Left ventricle myocardium inferior (tissue), 1 donor: ENCODE data around the gene CCDC187. TPM values are rescaled to one million over a fixed set of nuclear protein-coding genes. Genes with fewer than 3 reads are reported as not detected.

Experiments used
- DNase-seq: peaks from one replicate; pipeline ENCODE4 v3.0.0-alpha.2; 2020
- H3K27ac ChIP-seq: fragments of 200-600 bp; replicated peaks from 2 replicates; pipeline ENCODE4 v1.8.0; 2021
- H3K27me3 ChIP-seq: fragments of 200-600 bp; 2 replicates; pipeline ENCODE4 v1.8.0; 2021; ENCODE audit warnings: low read depth
- H3K36me3 ChIP-seq: fragments of 200-600 bp; 2 replicates; pipeline ENCODE4 v1.8.0; 2021
- H3K4me1 ChIP-seq: fragments of 200-600 bp; 2 replicates; pipeline ENCODE4 v1.8.0; 2021
- H3K4me3 ChIP-seq: fragments of 200-600 bp; 2 replicates; pipeline ENCODE4 v1.8.0; 2021; ENCODE audit warnings: mild to moderate bottlenecking, moderate library complexity
- H3K9me3 ChIP-seq: fragments of 200-600 bp; replicated peaks from 2 replicates; pipeline ENCODE4 v1.8.0; 2021
- CTCF ChIP-seq: fragments of 200-600 bp; IDR thresholded peaks from 2 replicates; pipeline ENCODE4 v1.8.0; 2021; ENCODE audit warnings: antibody characterized with exemption, mild to moderate bottlenecking, borderline replicate concordance
- intact Hi-C: fragments of 100-400 bp; cut with micrococcal nuclease; formaldehyde crosslinking; loops from one replicate; pipeline ENCODE4 v1.11.0; 2022
- total RNA-seq: library from RNA; stranded (reverse); fragmentation: NEBNext Ultra II Directional; extraction: Animal tissue kit (Norgen Biotek cat#: 25700); gene quantifications from one replicate; pipeline ENCODE4 v1.2.1, GENCODE V29; 2021
- donor health status: DM: no; HTN: yes; CAD: no; lungs with severe emphysema.

Gene CCDC187
- total RNA-seq, 1 donor from 2014 or later, result not detected

GRCh38 chr9:136333486-136333885, 29.6 kb upstream of the CCDC187 start:
- intact Hi-C loops, result no loop called here
- Histone ChIP-seq H3K27me3 (no peaks in the 10 kb centered on the region), H3K27ac (no peak overlapping the region), H3K9me3 (no peaks in the 10 kb centered on the region), H3K36me3 (peaks cover 35% of the 10 kb centered on the region), H3K4me3 (no peak overlapping the region), H3K4me1 (peaks cover 24% of the 10 kb centered on the region)
- no peak for TF ChIP-seq CTCF
- no peak for DNase-seq

DNA sequence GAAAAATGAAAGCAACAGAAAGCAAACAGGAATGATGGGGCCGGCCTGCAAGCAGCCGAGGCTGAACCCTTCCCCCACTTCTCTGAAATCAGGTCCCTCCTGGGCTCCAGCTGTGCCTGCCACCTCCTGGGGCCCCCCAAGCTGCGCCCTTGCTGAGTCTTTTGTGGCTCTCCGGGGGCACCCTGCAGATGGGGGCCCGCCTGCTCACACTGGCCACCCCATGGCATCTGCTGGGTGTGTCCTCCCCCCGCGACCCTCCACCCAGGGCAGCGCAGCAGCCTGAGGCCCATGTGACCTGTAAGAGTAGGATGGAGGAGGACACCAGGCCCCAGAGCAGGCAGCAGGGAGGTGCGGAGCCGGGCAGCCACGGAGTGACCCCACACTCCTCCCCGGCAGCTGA, 29.2 kb upstream of the CCDC187 start:
- intact Hi-C loops, result no loop called here
- H3K9me3 ChIP-seq, result no peaks in the 10 kb centered on the region
- no peak for DNase-seq
- H3K4me3 ChIP-seq, result no peak overlapping the region
- H3K27ac ChIP-seq, result no peak overlapping the region
- peaks cover 30% of the 10 kb centered on the region for H3K36me3 ChIP-seq
- TF ChIP-seq CTCF, result no peak
- H3K27me3 ChIP-seq, result no peaks in the 10 kb centered on the region
- peaks cover 28% of the 10 kb centered on the region for H3K4me1 ChIP-seq

DNA sequence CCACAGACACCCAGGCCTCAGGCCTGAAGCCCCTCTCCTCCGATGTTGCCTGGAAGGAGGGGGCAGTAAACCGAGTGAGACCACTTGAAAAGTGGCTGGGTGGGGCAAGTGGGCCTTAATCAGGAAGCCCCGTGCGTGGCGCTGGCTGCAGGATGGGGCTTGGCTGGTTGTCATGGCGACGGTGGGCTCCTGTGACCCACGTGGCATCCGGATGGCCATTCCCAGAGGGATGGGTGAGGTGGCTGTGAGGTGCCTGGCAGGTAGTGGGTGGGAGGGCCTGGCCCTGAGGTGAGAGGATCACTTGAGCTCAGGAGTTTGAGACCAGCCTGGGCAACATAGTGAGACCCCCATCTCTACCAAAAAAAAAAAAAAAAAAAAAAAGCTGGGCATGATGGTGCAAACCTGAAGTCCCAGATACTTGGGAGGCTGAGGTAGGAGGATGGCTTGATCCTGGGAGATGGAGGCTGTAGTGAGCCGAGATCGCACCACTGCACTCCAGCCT, 28.6 kb upstream of the CCDC187 start:
- no peak for TF ChIP-seq CTCF
- Histone ChIP-seq H3K9me3 (no peaks in the 10 kb centered on the region), H3K27ac (no peak overlapping the region), H3K36me3 (peaks cover 25% of the 10 kb centered on the region), H3K27me3 (no peaks in the 10 kb centered on the region), H3K4me3 (no peak overlapping the region), H3K4me1 (peaks cover 32% of the 10 kb centered on the region)
- DNase-seq, result no peak
- intact Hi-C loops, result no loop called here

DNA sequence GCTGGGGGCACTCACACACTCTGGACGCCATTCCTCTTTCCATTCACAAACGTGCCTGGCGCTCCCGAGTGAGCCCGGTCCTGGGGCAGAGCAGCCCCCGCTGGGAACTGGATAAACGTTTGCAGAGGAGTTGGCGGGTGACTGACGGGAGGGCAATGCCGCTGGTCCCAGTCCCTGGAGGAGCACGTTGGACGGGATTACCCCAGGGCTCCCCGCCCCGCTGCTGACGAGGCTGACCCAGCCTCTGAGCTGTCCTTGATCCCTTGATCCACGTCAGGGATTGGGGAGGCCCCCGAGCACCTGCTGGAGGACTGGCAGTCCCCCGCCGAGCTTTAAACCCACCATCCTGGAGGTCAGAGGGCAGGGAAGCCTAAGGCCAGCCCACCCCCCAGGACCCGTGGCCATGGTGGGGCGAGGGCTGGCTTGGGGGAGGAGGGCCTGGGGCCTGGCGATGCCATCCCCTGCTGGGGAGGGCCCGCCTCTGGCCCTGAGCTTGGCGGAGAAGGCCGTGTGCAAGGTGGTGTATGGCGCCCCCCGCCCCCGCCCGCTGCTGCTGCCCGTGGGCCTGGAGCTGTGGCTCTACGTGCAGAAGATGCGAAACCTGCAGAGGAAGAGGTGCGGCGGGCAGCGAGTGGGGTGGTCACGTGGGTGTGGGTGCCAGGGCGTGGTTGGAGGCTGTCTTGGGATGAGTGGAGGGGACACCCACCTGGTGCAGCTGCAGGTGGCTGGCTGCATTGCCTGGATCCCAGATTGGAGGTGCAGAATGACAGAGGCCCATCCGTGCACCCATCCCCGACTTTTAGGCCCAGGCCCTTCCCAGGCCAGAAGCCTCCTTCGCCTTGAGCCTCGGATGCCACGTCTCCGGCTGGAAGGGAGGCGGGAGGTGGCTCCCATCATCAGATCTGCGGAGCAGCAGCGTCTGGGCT, 27.9 kb upstream of the CCDC187 start:
- Histone ChIP-seq H3K4me3 (no peak overlapping the region), H3K36me3 (peaks cover 18% of the 10 kb centered on the region), H3K9me3 (no peaks in the 10 kb centered on the region), H3K4me1 (peaks cover 36% of the 10 kb centered on the region), H3K27me3 (no peaks in the 10 kb centered on the region), H3K27ac (no peak overlapping the region)
- intact Hi-C loops, result no loop called here
- DNase-seq, result no peak
- no peak for TF ChIP-seq CTCF

DNA sequence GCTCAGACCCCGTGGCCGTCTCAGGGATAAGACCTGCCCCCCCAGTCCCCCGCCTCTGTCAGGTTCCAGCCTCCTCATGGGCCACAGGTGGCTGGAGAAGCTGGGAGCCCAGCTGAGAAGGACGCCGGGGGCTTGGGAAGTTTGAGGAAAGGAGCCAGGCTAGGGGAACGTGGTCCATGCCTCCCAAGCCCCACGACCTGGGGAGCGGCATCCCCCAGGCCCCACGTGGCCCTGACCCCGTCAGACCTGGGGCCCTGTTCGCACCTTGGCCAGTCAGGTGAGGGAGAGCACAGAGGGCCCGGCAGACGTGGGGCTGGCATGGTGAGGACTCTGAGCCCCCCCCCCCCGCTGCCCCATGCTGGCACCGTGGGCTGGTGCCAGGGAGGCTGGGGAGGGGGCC, 27.1 kb upstream of the CCDC187 start:
- TF ChIP-seq CTCF, result no peak
- Histone ChIP-seq H3K27ac (no peak overlapping the region), H3K9me3 (no peaks in the 10 kb centered on the region), H3K4me1 (peaks cover 43% of the 10 kb centered on the region), H3K4me3 (no peak overlapping the region), H3K36me3 (peaks cover 10% of the 10 kb centered on the region), H3K27me3 (no peaks in the 10 kb centered on the region)
- intact Hi-C loops, result no loop called here
- DNase-seq, result no peak
